Osteocyte (in vitro differentiated cells): ENCODE measurements around the gene MYO5B. TPM values are rescaled to one million over a fixed set of nuclear protein-coding genes. Genes with fewer than 3 reads are reported as not detected.

Source experiments
- DNase-seq: peaks from one replicate; pipeline ENCODE4 v3.0.0; 2021; ENCODE audit warnings: mixed read lengths; ENCODE audit not compliant: unreplicated experiment; ENCODE audit errors: extremely low spot score
- H3K27ac Mint-ChIP-seq: one replicate; pipeline ENCODE4 v1.8.0; 2021; ENCODE audit warnings: mild to moderate bottlenecking, mixed read lengths; ENCODE audit not compliant: unreplicated experiment
- H3K27me3 Mint-ChIP-seq: one replicate; pipeline ENCODE4 v1.8.0; 2021; ENCODE audit warnings: mixed read lengths; ENCODE audit not compliant: unreplicated experiment
- H3K36me3 Mint-ChIP-seq: one replicate; pipeline ENCODE4 v1.8.0; 2021; ENCODE audit warnings: mixed read lengths; ENCODE audit not compliant: unreplicated experiment
- H3K4me1 Mint-ChIP-seq: one replicate; pipeline ENCODE4 v1.8.0; 2021; ENCODE audit warnings: mixed read lengths; ENCODE audit not compliant: unreplicated experiment
- H3K4me3 Mint-ChIP-seq: one replicate; pipeline ENCODE4 v1.8.0; 2021; ENCODE audit warnings: mild to moderate bottlenecking, moderate library complexity, mixed read lengths; ENCODE audit not compliant: unreplicated experiment
- H3K9me3 Mint-ChIP-seq: one replicate; pipeline ENCODE4 v1.8.0; 2021; ENCODE audit warnings: mixed read lengths; ENCODE audit not compliant: unreplicated experiment
- total RNA-seq: library from RNA; stranded (reverse); gene quantifications from 2 replicates; pipeline ENCODE4 v1.2.1, GENCODE V29; 2021
- TF ChIP-seq, protein P1 (sequence below): fragments of 200-600 bp; sonication (generic); IDR thresholded peaks from 2 replicates; pipeline ENCODE4 v1.5.0; 2021; ENCODE audit warnings: antibody characterized with exemption, mild to moderate bottlenecking, moderate library complexity

Gene MYO5B
- total RNA-seq, 1 donor from 2014 or later = not detected

DNA sequence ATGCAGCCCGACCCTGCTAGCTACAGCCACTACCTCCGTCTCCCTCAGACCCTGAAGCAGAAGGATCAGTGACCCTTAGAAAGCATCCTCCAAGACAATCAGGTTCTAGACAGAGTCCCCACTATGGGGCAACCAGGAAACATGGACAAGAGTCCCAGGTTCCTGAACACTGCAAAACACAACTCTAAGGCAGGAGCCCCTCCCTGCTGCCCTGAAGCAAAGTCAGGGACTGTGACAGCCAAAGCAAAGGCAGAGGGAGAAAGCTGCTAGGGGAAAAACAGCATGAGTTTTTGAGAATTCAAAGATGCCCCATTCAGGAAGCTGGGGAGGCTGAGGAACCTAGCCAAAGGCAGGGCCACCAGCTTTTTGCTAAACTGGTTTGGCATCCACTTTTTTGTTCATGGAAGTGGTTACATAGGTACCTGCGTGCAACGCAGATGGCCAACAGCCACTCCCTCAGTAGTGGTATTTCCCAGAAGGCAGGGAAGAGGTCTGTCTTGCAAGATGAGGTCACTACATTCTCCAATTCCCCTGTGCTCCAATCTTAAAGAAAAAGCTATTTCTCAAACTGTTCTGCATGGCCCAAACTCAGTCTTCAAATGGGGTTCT lies 33.2 kb downstream of the MYO5B start:
- no peak for DNase-seq
- Mint-ChIP-seq H3K27me3 (peaks cover 14% of the 10 kb centered on the region), H3K27ac (no peak overlapping the region), H3K36me3 (no peaks in the 10 kb centered on the region), H3K4me3 (no peak overlapping the region), H3K9me3 (no peaks in the 10 kb centered on the region), H3K4me1 (no peaks in the 10 kb centered on the region)
- TF ChIP-seq, protein P1, sequence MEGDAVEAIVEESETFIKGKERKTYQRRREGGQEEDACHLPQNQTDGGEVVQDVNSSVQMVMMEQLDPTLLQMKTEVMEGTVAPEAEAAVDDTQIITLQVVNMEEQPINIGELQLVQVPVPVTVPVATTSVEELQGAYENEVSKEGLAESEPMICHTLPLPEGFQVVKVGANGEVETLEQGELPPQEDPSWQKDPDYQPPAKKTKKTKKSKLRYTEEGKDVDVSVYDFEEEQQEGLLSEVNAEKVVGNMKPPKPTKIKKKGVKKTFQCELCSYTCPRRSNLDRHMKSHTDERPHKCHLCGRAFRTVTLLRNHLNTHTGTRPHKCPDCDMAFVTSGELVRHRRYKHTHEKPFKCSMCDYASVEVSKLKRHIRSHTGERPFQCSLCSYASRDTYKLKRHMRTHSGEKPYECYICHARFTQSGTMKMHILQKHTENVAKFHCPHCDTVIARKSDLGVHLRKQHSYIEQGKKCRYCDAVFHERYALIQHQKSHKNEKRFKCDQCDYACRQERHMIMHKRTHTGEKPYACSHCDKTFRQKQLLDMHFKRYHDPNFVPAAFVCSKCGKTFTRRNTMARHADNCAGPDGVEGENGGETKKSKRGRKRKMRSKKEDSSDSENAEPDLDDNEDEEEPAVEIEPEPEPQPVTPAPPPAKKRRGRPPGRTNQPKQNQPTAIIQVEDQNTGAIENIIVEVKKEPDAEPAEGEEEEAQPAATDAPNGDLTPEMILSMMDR = no peak

DNA sequence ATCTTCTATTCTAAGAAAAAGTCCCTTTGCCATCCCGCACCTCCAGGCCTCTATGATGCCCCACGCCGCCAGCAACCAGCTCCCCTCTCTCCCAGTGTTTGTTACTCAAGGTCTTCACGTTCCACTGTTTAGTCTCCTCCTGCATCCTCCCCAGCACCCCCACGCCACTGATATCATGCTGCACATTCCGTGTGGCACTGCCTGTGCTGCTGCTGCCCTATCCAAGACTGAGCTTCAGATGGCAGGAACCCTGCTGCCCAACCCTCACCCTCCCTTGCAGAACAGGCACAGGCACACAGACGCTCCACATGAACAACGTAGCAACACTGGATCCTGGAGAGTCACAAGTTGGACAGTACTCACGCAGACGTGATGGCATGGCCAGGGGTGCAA lies 35.3 kb downstream of the MYO5B start:
- Mint-ChIP-seq H3K9me3 (no peaks in the 10 kb centered on the region), H3K27ac (no peak overlapping the region), H3K36me3 (no peaks in the 10 kb centered on the region), H3K4me3 (no peak overlapping the region), H3K4me1 (no peaks in the 10 kb centered on the region), H3K27me3 (peaks cover 7% of the 10 kb centered on the region)
- DNase-seq = no peak
- TF ChIP-seq, protein P1 = no peak

DNA sequence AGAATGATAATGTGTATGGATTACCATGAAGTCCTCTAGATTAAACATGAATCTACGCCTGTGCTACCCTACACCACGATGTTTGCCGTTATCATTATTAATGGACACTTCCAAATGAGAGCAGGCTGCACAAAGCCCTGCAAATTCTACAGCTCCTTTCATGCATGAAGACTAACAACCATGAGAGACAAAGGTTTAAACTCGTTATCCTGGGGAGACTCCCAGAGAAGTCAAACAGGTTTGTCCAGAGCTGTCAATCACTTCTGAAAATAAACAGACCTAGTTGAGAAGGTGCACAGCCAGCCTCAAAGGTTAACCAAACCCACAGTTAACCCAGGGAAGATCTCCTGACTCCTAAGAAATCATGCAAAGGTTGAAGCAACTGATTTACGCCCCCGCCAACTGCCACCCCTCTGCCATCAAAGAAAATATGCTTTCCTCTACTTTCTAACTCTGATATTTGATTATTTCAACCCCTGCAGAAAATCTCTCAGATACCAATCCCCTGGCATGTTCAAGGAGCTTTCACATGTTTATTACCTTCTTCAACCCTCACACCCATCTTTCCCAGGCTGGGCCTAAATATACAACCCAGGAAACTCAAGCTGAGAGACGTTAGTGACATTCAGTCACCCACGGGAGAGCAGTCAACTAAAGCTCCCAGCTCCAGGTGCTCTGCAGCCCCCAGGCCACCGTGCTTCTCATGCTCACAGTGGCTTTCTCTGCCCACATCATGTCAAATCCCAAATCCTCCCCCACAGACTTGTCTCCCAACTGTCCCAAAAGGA lies 35.9 kb downstream of the MYO5B start:
- Mint-ChIP-seq H3K27me3 (peaks cover 7% of the 10 kb centered on the region), H3K4me3 (no peak overlapping the region), H3K36me3 (no peaks in the 10 kb centered on the region), H3K9me3 (no peaks in the 10 kb centered on the region), H3K27ac (no peak overlapping the region), H3K4me1 (no peaks in the 10 kb centered on the region)
- DNase-seq = no peak
- TF ChIP-seq, protein P1 = no peak

DNA sequence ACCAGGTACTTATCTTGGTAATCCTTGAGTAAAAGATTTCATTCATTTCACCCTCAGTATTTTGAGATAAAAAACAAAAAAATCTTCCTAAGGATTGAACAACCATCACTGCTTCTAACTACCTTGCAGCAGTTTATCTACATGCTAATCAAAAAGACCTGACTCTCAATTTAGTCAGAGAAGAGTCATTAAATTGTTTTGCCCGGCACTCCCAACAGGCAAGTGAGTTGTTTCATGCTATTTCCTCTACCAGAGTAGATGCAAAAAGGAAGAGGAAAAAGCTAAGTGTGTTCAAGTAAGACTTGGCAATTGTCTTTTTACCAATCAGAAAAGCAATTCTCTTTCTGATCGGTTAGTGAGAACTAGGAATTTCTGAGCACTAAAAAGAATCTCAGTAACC lies 39.5 kb downstream of the MYO5B start:
- Mint-ChIP-seq H3K9me3 (no peaks in the 10 kb centered on the region), H3K27me3 (no peaks in the 10 kb centered on the region), H3K27ac (no peak overlapping the region), H3K4me1 (no peaks in the 10 kb centered on the region), H3K4me3 (no peak overlapping the region), H3K36me3 (no peaks in the 10 kb centered on the region)
- no peak for DNase-seq
- TF ChIP-seq, protein P1 = no peak

DNA sequence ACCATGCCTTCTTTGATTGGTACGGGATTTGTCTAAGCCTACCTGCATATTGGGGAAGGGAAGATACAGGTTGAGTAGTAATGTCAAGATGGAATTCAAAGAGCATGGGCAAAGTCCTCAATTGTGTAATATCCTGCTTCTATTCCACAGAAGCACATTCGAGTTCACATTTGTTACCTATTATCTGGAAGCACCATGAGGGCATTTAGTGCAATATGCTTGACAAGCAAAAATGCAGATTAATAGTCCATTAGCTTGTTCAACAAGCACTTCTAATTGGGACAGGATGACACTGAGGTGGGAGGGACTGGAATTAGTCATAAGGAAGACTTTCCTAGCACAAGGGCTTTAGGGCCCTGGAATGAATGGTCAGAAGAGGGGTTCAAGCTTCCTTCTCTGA lies 40.5 kb downstream of the MYO5B start:
- DNase-seq = no peak
- H3K27me3 Mint-ChIP-seq = no peaks in the 10 kb centered on the region
- H3K36me3 Mint-ChIP-seq = no peaks in the 10 kb centered on the region
- TF ChIP-seq, protein P1 = no peak
- H3K4me1 Mint-ChIP-seq = no peaks in the 10 kb centered on the region
- no peak overlapping the region for H3K27ac Mint-ChIP-seq
- no peaks in the 10 kb centered on the region for H3K9me3 Mint-ChIP-seq
- H3K4me3 Mint-ChIP-seq = no peak overlapping the region
